GM10266 (cell line): ENCODE results near the gene CMSS1.

Experiments
- DNase-seq: peaks from one replicate; pipeline ENCODE4 v3.0.0; 2012; ENCODE audit errors: extremely low spot score
- TF ChIP-seq, protein P1 (sequence below): IDR thresholded peaks from 2 replicates; pipeline ENCODE4 v1.5.1; 2012; ENCODE audit warnings: mild to moderate bottlenecking, low read depth; ENCODE audit not compliant: control insufficient read depth, insufficient read depth; ENCODE audit errors: missing control alignments

The CMSS1 gene

DNA sequence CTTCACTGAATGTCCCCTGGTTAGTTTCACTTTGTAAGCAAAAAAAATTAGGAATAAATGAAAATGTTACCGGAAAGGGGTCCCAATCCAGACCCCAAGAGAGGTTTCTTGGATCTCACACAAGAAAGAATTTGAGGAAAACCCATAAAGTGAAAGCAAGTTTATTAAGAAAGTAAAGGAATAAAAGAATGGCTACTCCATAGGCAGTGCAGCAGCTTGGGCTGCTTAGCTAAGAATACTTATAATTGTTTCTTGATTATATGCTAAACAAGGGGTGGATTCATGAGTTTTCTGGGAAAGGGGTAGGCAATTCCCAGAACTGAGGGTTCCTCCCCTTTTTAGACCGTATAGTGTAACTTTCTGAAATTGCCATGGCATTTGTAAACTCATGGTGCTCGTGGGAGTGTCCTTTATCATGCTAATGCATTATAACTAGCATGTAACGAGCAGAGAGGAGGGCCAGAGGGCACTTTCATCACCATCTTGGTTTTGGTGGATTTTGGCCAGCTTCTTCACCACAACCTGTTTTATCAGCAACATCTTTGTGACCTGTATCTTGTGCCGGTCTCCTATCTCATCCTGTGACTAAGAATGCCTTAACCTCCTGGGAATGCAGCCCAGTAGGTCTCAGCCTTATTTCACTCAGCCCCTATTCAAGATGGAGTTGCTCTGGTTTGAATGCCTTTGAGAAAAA lies 41.0 kb upstream of the CMSS1 start:
- TF ChIP-seq, protein P1, sequence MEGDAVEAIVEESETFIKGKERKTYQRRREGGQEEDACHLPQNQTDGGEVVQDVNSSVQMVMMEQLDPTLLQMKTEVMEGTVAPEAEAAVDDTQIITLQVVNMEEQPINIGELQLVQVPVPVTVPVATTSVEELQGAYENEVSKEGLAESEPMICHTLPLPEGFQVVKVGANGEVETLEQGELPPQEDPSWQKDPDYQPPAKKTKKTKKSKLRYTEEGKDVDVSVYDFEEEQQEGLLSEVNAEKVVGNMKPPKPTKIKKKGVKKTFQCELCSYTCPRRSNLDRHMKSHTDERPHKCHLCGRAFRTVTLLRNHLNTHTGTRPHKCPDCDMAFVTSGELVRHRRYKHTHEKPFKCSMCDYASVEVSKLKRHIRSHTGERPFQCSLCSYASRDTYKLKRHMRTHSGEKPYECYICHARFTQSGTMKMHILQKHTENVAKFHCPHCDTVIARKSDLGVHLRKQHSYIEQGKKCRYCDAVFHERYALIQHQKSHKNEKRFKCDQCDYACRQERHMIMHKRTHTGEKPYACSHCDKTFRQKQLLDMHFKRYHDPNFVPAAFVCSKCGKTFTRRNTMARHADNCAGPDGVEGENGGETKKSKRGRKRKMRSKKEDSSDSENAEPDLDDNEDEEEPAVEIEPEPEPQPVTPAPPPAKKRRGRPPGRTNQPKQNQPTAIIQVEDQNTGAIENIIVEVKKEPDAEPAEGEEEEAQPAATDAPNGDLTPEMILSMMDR: no peak

DNA sequence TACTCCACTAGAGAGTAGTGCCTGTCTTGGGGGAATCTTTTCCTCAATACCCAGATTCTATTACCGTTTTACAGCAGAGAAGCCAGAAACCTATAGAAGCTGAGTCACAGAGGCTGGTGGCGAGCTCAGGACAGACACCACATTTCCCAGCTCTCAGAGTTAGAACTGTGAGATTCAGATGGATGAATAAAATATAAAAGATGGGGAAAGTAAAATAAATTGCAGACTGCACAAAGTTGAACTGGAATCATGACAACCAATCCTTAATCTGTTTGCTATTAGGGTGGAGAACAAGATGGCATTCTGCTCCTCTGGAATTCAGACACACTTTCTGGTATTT lies 40.5 kb upstream of the CMSS1 start:
- TF ChIP-seq, protein P1: no peak
- DNase-seq: no peak

More for the DNA sequence above, 41.0 kb upstream of the CMSS1 start:
- DNase-seq: no peak

DNA sequence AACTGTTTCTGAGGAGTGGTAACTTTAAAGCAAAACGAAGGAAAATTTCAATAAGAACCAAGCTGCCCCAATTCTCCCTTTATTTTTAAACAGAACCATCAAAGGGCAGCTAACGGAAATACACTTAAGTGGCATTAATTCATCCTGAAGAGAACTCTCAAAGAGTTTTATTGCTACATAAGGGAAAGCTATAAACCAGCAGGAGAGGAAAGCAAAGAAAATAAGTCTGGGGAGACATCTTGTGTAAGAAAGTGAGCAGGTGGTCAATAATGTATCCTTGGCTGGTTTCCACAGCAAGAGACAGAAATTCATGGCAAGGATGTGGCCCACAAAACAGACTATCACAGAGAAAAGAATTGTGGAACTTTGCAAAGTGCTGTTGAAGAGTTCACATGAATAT lies 40.0 kb upstream of the CMSS1 start:
- DNase-seq: no peak
- TF ChIP-seq, protein P1: no peak

DNA sequence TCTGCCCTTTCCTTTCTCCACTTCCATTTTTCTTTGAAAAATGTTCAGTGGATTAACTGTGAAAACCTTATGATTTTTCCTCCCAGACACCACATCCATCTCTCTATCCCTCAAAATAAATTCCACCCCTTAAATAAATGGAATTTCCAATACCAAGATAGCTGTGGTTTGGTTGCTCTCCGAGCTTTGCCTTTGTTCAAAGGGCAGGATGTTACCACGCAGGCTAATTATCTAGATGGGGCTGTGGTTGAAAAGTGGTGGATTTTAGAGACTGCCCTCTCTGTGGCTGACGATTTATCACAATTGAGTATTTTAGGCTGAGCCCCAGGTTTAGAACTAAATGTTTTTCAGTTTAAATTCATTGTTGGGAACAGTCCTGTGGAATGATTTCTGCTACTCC lies 36.9 kb upstream of the CMSS1 start:
- TF ChIP-seq, protein P1: no peak

DNA sequence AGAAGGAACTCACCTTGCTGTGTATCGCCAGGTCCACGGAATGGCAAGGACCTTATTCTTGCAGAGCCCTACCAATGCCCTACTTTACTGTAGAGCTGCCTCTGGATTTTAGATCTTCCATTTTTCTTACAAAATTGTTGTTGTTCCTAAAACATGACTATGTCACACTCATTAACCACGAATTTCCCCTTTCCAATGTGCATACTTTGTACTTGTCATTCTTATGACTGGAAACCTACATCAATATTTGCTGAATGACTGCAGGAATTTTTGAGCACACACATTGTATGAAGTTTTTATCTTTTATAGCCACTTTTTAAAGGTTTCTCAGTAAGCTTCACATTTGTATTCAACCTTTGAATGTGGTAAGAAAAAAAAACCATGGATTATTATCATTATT lies 35.9 kb upstream of the CMSS1 start:
- no peak for DNase-seq
- TF ChIP-seq, protein P1: no peak

More for the DNA sequence above, 36.9 kb upstream of the CMSS1 start:
- DNase-seq: no peak

DNA sequence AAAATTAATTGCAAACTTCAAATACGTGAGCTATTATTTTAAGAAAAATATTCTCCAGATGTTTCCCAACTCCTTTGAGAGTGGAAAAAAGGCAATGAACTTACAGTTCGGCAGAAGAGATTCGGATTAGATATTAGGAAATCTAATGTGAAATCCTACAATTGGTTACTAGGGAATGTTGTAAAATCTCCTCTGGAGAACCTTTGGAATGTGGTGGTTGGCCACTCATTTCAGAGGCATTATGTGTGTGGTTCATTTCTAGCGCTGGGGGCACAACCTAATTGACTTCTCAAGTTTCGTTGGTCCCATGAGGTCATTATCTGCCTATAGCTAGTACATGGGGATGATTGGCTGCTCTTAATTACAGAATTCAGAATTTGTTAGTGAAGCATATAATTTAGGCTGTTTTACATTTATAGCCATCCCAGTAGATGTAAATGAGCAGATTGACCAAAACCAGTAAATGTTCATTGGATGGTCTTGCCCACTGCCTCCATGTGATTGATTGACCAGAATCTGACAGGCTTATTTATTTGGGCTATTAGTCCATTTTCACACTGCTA lies 34.6 kb upstream of the CMSS1 start:
- no peak for DNase-seq
- TF ChIP-seq, protein P1: no peak

DNA sequence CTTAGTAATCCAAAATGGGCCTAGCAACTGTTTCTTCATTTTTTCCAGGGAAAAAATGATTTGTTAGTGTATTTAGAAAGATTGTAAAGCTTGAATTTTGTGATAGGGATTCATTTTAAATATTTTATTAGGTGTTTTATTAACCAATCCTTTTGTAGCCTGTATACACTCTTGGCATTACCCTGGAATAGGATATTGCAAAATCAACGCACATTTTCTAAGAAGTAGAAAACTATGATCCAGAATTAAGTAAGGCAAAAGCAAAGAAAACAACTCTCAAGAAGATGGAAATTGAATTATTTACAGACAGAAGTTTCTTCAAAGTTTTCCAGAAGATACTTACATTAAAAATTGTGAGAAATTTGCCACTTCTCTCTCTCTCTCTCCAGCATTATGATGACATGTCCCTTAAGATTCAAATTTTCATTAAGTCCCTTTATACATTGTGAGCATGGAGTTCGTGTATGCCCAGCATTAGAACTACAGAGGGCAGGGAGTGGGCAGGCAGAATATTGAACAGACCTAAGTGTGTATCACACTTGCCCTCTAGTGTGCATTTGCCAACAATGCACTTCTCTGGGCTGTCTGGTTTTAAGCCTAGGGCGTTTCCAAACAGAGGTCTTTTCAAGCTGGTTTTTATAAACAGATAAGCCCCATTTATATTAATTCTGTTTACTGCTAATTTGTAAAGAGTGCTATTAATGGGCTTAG lies 28.5 kb upstream of the CMSS1 start:
- TF ChIP-seq, protein P1: peak; percentile 68

More for the DNA sequence above, 28.5 kb upstream of the CMSS1 start:
- peak; percentile 38 for DNase-seq
